HepG2 (cell line): Measurements from ENCODE around the gene SIGMAR1. TPM values are rescaled to one million over a fixed set of nuclear protein-coding genes. Genes with fewer than 3 reads are reported as not detected.
A peak's percentile ranks its signal among the peaks of the same experiment; 100 is the strongest.

Source experiments
- AHR ChIP-seq: IDR thresholded peaks from 2 replicates; pipeline ENCODE4 v1.6.1; 2018; ENCODE audit warnings: missing genetic modification reagents, missing compliant biosample characterization
- ARNT ChIP-seq: fragments of 450-650 bp; IDR thresholded peaks from 2 replicates; pipeline ENCODE4 v1.6.1; 2017
- E2F1 ChIP-seq: sonication (generic); formaldehyde crosslinking; IDR thresholded peaks from 2 replicates; pipeline ENCODE4 v1.5.0; 2020; ENCODE audit warnings: missing genetic modification reagents
- ELF1 ChIP-seq: sonication (generic); formaldehyde crosslinking; IDR thresholded peaks from 2 replicates; pipeline ENCODE4 v1.4.0; 2020; ENCODE audit warnings: missing genetic modification reagents
- HOMEZ ChIP-seq: IDR thresholded peaks from 2 replicates; pipeline ENCODE4 v1.6.1; 2016; ENCODE audit warnings: low read depth
- IRF9 ChIP-seq: sonication (generic); formaldehyde crosslinking; IDR thresholded peaks from 2 replicates; pipeline ENCODE4 v1.8.0; 2022; ENCODE audit warnings: missing genetic modification reagents, mild to moderate bottlenecking, borderline replicate concordance
- KMT2B ChIP-seq: IDR thresholded peaks from 2 replicates; pipeline ENCODE4 v1.6.1; 2016; ENCODE audit warnings: missing genetic modification reagents, missing compliant biosample characterization
- PBX2 ChIP-seq: IDR thresholded peaks from 2 replicates; pipeline ENCODE4 v1.6.1; 2016; ENCODE audit warnings: control low read depth
- RARG ChIP-seq: sonication (generic); formaldehyde crosslinking; IDR thresholded peaks from 2 replicates; pipeline ENCODE4 v1.4.0; 2020; ENCODE audit warnings: low read depth, mild to moderate bottlenecking, missing genetic modification reagents
- TBX3 ChIP-seq: fragments of 450-650 bp; IDR thresholded peaks from 2 replicates; pipeline ENCODE4 v1.6.1; 2017; ENCODE audit warnings: antibody characterized with exemption, mild to moderate bottlenecking, inconsistent platforms, borderline replicate concordance
- THRA ChIP-seq: sonication (generic); formaldehyde crosslinking; IDR thresholded peaks from 2 replicates; pipeline ENCODE4 v1.4.0; 2020; ENCODE audit warnings: missing genetic modification reagents, borderline replicate concordance
- TOPORS ChIP-seq: sonication (generic); formaldehyde crosslinking; IDR thresholded peaks from 2 replicates; pipeline ENCODE4 v1.8.0; 2023; ENCODE audit warnings: mild to moderate bottlenecking, missing genetic modification reagents
- XRCC5 ChIP-seq: fragments of 200-400 bp; formaldehyde crosslinking; optimal IDR thresholded peaks from 2 replicates; pipeline ENCODE3; 2017; ENCODE audit warnings: mild to moderate bottlenecking, low read length
- ZBTB3 ChIP-seq: sonication (generic); formaldehyde crosslinking; IDR thresholded peaks from 2 replicates; pipeline ENCODE4 v1.4.0; 2020; ENCODE audit warnings: low read depth, mild to moderate bottlenecking, moderate library complexity, missing genetic modification reagents, borderline replicate concordance
- ZBTB7B ChIP-seq: sonication (generic); formaldehyde crosslinking; IDR thresholded peaks from 2 replicates; pipeline ENCODE4 v1.4.0; 2020; ENCODE audit warnings: missing genetic modification reagents
- ZC3H4 ChIP-seq: sonication (generic); formaldehyde crosslinking; IDR thresholded peaks from 2 replicates; pipeline ENCODE4 v1.4.0; 2020; ENCODE audit warnings: missing genetic modification reagents, borderline replicate concordance
- ZFAT ChIP-seq: sonication (generic); formaldehyde crosslinking; conservative IDR thresholded peaks from 2 replicates; pipeline ENCODE4 v1.8.1; 2023; ENCODE audit warnings: missing genetic modification reagents, inconsistent platforms
- ZNF496 ChIP-seq: sonication (generic); formaldehyde crosslinking; IDR thresholded peaks from 2 replicates; pipeline ENCODE4 v1.8.1; 2023; ENCODE audit warnings: mild to moderate bottlenecking, moderate library complexity, missing genetic modification reagents; ENCODE audit not compliant: insufficient replicate concordance
- ZNF503 ChIP-seq: sonication (generic); formaldehyde crosslinking; IDR thresholded peaks from 2 replicates; pipeline ENCODE4 v1.4.0; 2020; ENCODE audit warnings: missing genetic modification reagents
- ZNF576 ChIP-seq: sonication (generic); formaldehyde crosslinking; IDR thresholded peaks from 2 replicates; pipeline ENCODE4 v1.4.0; 2020; ENCODE audit warnings: mild to moderate bottlenecking, missing genetic modification reagents
- polyA plus RNA-seq, 8 experiments: library from polyadenylated mRNA; depleted of rRNA in 3 of 8; stranded (reverse) in 7 of 8; unstranded in 1 of 8; fragments of >200 nt; fragmentation: Illumina TruSeq in 4 of 8; extraction: Trizol in 4 of 8; gene quantifications; 2 replicates each; pipeline versions ENCODE4 v1.2.1 to v1.2.3, GENCODE V29; 2011 to 2016; ENCODE audit warnings: low read depth in 4 of 8, missing spikeins in 1 of 8, mixed read lengths in 1 of 8; ENCODE audit not compliant: insufficient read depth in 1 of 8
- total RNA-seq, 5 experiments: library from RNA; depleted of rRNA; stranded (reverse); fragments of >200 nt; fragmentation: Illumina TruSeq; extraction: Trizol; gene quantifications; 2 replicates each; pipeline ENCODE4 v1.2.3, GENCODE V29; 2016; ENCODE audit warnings: low read depth in 1 of 5

Gene SIGMAR1
- total and polyA plus RNA-seq, 2 of the 13 experiments (the other 11 are each of a cell fraction or from before 2014, with no cell fraction given) = 38.9 to 60.8 TPM

GRCh38 chr9:34620061-34620994 is 17.3 kb downstream of the SIGMAR1 start, which contains the start of gene DCTN3 (continued):
- TF ChIP-seq THRA (CRISPR knock-in tag) (no peak), TBX3 (no peak), ZBTB3 (CRISPR knock-in tag) (no peak), IRF9 (CRISPR knock-in tag) (0 out of 2 replicates have a peak, but pooled peaks have one; percentile 39), ZFAT (CRISPR knock-in tag) (no peak), ZC3H4 (CRISPR knock-in tag) (no peak), TOPORS (CRISPR knock-in tag) (no peak), ZNF503 (CRISPR knock-in tag) (no peak), RARG (CRISPR knock-in tag) (no peak), ZBTB7B (no peak), PBX2 (peak; percentile 54; the same call in 1 of the 2 replicates), E2F1 (CRISPR knock-in tag) (no peak), AHR (no peak), ELF1 (CRISPR knock-in tag) (peak; percentile 79), XRCC5 (no peak), KMT2B (CRISPR knock-in tag) (peak; percentile 72), ZNF496 (no peak), HOMEZ (no peak), ZNF576 (no peak), ARNT (no peak)
